ENCODE measurements around the gene OR10K1. TPM values are rescaled to one million over a fixed set of nuclear protein-coding genes. Genes with fewer than 3 reads are reported as not detected.

Gene OR10K1
- polyA plus RNA-seq, 1 donor from 2014 or later, result not detected

DNA sequence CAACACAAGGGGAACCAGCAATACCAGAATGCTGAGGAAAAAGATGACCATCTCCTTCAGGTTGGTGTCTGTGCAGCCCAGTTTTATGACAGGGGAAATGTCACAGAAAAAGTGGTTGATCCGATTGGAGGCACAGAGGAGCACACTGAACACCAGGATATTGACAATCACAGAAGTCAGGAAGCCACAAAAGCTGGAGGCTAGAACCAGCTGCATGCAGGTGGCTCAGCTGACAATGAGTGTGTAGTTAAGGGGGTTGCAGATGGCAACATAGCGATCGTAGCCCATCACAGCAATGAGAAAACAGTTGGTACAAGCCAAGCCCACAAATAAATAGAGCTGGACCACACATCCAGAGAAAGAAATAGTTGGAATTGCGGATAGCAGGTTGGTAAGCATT is 16.3 kb upstream of the OR10K1 start:
- H4K20me1 ChIP-seq (ENCODE audit: insufficient read depth), result no peaks in the 10 kb centered on the region
- no peak overlapping the region for H3K9ac ChIP-seq (ENCODE audit: low read length)
- no peaks in the 10 kb centered on the region for H3K36me3 ChIP-seq (ENCODE audit: insufficient read depth, low read length)
- H3K4me3 ChIP-seq (ENCODE audit: low read length), result no peak overlapping the region
- H3K27ac ChIP-seq (ENCODE audit: low read length), result no peak overlapping the region
- TF ChIP-seq SMC3 (conservative IDR thresholded peaks at IDR 0.05; ENCODE audit: poor library complexity), result no peak
- TF ChIP-seq, protein P1, sequence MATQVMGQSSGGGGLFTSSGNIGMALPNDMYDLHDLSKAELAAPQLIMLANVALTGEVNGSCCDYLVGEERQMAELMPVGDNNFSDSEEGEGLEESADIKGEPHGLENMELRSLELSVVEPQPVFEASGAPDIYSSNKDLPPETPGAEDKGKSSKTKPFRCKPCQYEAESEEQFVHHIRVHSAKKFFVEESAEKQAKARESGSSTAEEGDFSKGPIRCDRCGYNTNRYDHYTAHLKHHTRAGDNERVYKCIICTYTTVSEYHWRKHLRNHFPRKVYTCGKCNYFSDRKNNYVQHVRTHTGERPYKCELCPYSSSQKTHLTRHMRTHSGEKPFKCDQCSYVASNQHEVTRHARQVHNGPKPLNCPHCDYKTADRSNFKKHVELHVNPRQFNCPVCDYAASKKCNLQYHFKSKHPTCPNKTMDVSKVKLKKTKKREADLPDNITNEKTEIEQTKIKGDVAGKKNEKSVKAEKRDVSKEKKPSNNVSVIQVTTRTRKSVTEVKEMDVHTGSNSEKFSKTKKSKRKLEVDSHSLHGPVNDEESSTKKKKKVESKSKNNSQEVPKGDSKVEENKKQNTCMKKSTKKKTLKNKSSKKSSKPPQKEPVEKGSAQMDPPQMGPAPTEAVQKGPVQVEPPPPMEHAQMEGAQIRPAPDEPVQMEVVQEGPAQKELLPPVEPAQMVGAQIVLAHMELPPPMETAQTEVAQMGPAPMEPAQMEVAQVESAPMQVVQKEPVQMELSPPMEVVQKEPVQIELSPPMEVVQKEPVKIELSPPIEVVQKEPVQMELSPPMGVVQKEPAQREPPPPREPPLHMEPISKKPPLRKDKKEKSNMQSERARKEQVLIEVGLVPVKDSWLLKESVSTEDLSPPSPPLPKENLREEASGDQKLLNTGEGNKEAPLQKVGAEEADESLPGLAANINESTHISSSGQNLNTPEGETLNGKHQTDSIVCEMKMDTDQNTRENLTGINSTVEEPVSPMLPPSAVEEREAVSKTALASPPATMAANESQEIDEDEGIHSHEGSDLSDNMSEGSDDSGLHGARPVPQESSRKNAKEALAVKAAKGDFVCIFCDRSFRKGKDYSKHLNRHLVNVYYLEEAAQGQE (IDR thresholded peaks at IDR 0.05; ENCODE audit: borderline replicate concordance), result no peak
- TF ChIP-seq MXI1 (conservative IDR thresholded peaks at IDR 0.05; ENCODE audit: poor library complexity, severe bottlenecking), result no peak
- TF ChIP-seq POLR2AphosphoS5 (IDR thresholded peaks at IDR 0.05), result no peak
- no peak for TF ChIP-seq RAD21 (conservative IDR thresholded peaks at IDR 0.05)
- TF ChIP-seq CTCF (IDR thresholded peaks at IDR 0.05; ENCODE audit: poor library complexity, severe bottlenecking), result no peak
- H3K9me3 ChIP-seq (ENCODE audit: low read length), result no peaks in the 10 kb centered on the region
- H3K27me3 ChIP-seq (ENCODE audit: insufficient read depth, low read depth, low read length), result no peaks in the 10 kb centered on the region
- no peak overlapping the region for H2AFZ ChIP-seq (ENCODE audit: low read depth, low read length)
- no peaks in the 10 kb centered on the region for H3K9me2 ChIP-seq (ENCODE audit: insufficient read depth, low read length)
- no peak overlapping the region for H3K4me2 ChIP-seq (ENCODE audit: low read length)
- H3F3A ChIP-seq (ENCODE audit: insufficient read depth, low read length, poor library complexity, severe bottlenecking), result no peaks in the 10 kb centered on the region
- no peaks in the 10 kb centered on the region for H3K79me2 ChIP-seq (replicated peaks; ENCODE audit: insufficient read depth, low read length)

- TF ChIP-seq RAD21 (conservative IDR thresholded peaks at IDR 0.05), result no peak
- TF ChIP-seq, protein P1 (IDR thresholded peaks at IDR 0.05; ENCODE audit: borderline replicate concordance), result no peak
- TF ChIP-seq POLR2AphosphoS5 (IDR thresholded peaks at IDR 0.05), result no peak
- no peak for TF ChIP-seq EP300 (conservative IDR thresholded peaks at IDR 0.05; ENCODE audit: poor library complexity, severe bottlenecking)
- no peaks in the 10 kb centered on the region for H3K27me3 ChIP-seq (ENCODE audit: insufficient read depth, low read depth, low read length)
Observed at GRCh38 chr1:158454537-158454936, 7.1 kb upstream of the OR10K1 start.

More at GRCh38 chr1:158454537-158454936, 7.1 kb upstream of the OR10K1 start:
- Histone ChIP-seq H4K20me1 (ENCODE audit: insufficient read depth) (no peaks in the 10 kb centered on the region), H3K4me3 (ENCODE audit: low read length) (no peak overlapping the region), H3K9me2 (ENCODE audit: insufficient read depth, low read length) (no peaks in the 10 kb centered on the region), H3K4me2 (ENCODE audit: low read length) (no peak overlapping the region), H3K36me3 (ENCODE audit: insufficient read depth, low read length) (no peaks in the 10 kb centered on the region), H2AFZ (ENCODE audit: low read depth, low read length) (no peak overlapping the region), H3K9ac (ENCODE audit: low read length) (no peak overlapping the region), H3K79me2 (replicated peaks; ENCODE audit: insufficient read depth, low read length) (no peaks in the 10 kb centered on the region), H3K27ac (ENCODE audit: low read length) (no peak overlapping the region), H3K9me3 (ENCODE audit: low read length) (peaks cover 3% of the 10 kb centered on the region), H3F3A (ENCODE audit: insufficient read depth, low read length, poor library complexity, severe bottlenecking) (no peaks in the 10 kb centered on the region)

Measured in neural cell (in vitro differentiated cells).